ENCODE data around the gene GCK.

GRCh38 chr7:44147026-44147991 lies 41.9 kb downstream of the GCK start:
- TF ChIP-seq CTCF (IDR thresholded peaks at IDR 0.05) (no peak), POLR2A (IDR thresholded peaks at IDR 0.05) (no peak), POLR2AphosphoS5 (IDR thresholded peaks at IDR 0.05) (no peak)
